Thoracic aorta (tissue), 2 donors: ENCODE measurements around the gene C6orf89. TPM values are rescaled to one million over a fixed set of nuclear protein-coding genes. Genes with fewer than 3 reads are reported as not detected.

ENCODE experiments used
- ATAC-seq: fragments of 150-250 bp; one replicate; pipeline ENCODE4 v1.8.0; 2017; ENCODE audit warnings: low read depth; ENCODE audit not compliant: insufficient number of reproducible peaks, low FRiP score
- DNase-seq: peaks from one replicate; pipeline ENCODE4 v3.0.0-alpha.2; 2020; ENCODE audit warnings: low spot score
- H3K27ac ChIP-seq, 2 donors: fragments of 200-600 bp; sonication (generic); 1 replicate in 1 of 2; 2 replicates in 1 of 2; pipeline ENCODE4 v1.5.1; 2016; ENCODE audit warnings: mild to moderate bottlenecking in 2 of 2, moderate library complexity in 2 of 2
- H3K27me3 ChIP-seq: fragments of 200-600 bp; sonication (generic); replicated peaks from 2 replicates; pipeline ENCODE4 v1.6.0; 2016; ENCODE audit warnings: mild to moderate bottlenecking; ENCODE audit not compliant: insufficient read depth
- H3K36me3 ChIP-seq: fragments of 200-600 bp; sonication (generic); one replicate; pipeline ENCODE4 v1.5.1; 2016
- H3K4me1 ChIP-seq, 2 donors: fragments of 200-600 bp; sonication (generic); 1 replicate in 1 of 2; 2 replicates in 1 of 2; pipeline versions ENCODE4 v1.5.1 to v1.6.0; 2016; ENCODE audit warnings: low read depth in 2 of 2, mild to moderate bottlenecking in 1 of 2; ENCODE audit not compliant: control insufficient read depth in 1 of 2
- H3K4me3 ChIP-seq: fragments of 200-600 bp; sonication (generic); 2 replicates; pipeline ENCODE4 v1.5.1; 2016; ENCODE audit warnings: mild to moderate bottlenecking
- H3K9me3 ChIP-seq: fragments of 200-600 bp; sonication (generic); 2 replicates; pipeline ENCODE4 v1.5.1; 2016
- total RNA-seq, 2 donors: library from RNA; depleted of rRNA; stranded (reverse); fragments of >200 nt; gene quantifications; one replicate each; pipeline versions ENCODE4 v1.1.0 to v1.2.3, GENCODE V29; 2016
- TF ChIP-seq, protein P1 (sequence below): fragments of 200-600 bp; sonication (generic); IDR thresholded peaks from one replicate; pipeline ENCODE4 v1.5.1; 2019; ENCODE audit warnings: antibody characterized with exemption

C6orf89 gene
- total RNA-seq, 2 donors from 2014 or later = 53.6 to 60.9 TPM

DNA sequence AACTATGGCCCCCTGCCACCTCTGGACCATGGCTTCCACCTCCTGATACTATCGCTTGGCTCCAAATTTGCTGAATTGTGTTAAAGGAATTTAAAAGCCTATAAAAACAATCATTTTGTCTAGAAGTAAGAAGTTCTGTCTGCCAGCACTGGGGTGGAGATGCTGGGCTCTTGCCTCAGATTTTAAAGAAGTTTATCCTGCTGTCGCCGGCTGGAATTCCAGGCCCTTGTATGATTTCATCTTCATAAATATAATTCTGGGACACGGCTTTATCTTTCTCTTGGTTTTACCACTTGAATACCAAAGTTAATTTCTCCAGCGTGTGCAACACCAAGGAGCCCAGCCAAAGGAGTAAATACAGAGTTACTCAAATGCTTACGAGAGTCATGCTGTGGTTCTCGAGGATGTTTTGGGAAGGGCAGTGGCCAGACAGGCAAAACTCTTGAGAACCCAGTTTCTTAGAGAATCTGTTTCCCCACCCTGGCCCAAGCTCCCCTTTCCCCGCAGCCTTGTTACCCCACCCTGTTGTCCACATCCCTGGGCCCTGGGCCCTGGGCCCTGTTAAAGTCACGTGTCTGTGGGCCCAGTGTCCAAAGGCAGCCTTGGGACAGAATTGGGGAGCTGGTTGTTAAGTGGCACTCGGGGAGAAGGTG, 31.9 kb downstream of the C6orf89 start:
- Histone ChIP-seq H3K4me1 (peaks cover 22 to 56% of the 10 kb centered on the region in 2 donors), H3K27ac (peak overlapping the region; percentile 71 to 80), H3K27me3 (no peaks in the 10 kb centered on the region), H3K4me3 (peak overlapping the region; percentile 3), H3K36me3 (peaks cover 15% of the 10 kb centered on the region), H3K9me3 (no peaks in the 10 kb centered on the region)
- ATAC-seq = peak; percentile 25
- no peak for DNase-seq
- TF ChIP-seq, protein P1, sequence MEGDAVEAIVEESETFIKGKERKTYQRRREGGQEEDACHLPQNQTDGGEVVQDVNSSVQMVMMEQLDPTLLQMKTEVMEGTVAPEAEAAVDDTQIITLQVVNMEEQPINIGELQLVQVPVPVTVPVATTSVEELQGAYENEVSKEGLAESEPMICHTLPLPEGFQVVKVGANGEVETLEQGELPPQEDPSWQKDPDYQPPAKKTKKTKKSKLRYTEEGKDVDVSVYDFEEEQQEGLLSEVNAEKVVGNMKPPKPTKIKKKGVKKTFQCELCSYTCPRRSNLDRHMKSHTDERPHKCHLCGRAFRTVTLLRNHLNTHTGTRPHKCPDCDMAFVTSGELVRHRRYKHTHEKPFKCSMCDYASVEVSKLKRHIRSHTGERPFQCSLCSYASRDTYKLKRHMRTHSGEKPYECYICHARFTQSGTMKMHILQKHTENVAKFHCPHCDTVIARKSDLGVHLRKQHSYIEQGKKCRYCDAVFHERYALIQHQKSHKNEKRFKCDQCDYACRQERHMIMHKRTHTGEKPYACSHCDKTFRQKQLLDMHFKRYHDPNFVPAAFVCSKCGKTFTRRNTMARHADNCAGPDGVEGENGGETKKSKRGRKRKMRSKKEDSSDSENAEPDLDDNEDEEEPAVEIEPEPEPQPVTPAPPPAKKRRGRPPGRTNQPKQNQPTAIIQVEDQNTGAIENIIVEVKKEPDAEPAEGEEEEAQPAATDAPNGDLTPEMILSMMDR = no peak

DNA sequence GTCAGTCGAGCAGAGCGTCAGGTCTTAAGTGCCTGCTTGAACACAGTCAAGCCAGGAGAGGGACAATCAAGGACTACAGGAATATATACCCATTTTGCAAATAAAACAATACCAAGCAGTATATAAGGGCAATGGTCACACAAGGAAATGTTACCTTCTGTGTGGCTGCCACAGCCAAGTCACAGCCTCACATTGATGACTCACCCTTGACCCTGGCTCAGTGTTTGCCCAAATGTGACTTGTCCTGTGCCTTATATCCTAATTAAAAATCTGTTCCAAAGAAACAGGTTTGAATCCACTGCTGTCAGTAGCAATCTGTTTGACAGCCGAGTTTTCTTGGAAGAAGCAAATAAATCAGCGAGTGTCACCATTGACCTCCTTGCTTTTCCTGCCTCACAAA, 34.3 kb downstream of the C6orf89 start:
- H3K9me3 ChIP-seq = no peaks in the 10 kb centered on the region
- TF ChIP-seq, protein P1 = no peak
- H3K4me3 ChIP-seq = no peak overlapping the region
- peaks cover 22 to 57% of the 10 kb centered on the region in 2 donors for H3K4me1 ChIP-seq
- ATAC-seq (no peak), DNase-seq (no peak)
- H3K27me3 ChIP-seq = no peaks in the 10 kb centered on the region
- H3K36me3 ChIP-seq = peaks cover 17% of the 10 kb centered on the region
- no peak overlapping the region for H3K27ac ChIP-seq

DNA sequence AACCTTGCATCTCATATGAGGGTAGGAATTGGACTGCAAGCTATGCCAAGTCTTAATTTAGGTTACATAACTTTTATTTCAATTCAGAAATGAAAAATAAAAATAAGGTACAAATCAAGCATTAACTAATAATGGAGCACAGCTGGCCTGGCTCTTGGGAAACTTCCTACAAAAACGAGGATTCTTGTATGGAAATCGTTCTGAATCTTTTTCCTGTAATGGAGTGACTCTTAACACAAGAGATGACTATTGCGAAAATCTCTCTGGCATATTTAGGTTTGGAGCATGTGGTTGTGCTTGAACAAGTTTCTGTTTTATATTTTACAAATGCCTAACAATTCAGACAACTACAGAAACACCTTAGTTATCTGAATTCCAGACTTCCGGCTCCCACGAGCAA, 34.8 kb downstream of the C6orf89 start:
- H3K4me1 ChIP-seq = peaks cover 22 to 57% of the 10 kb centered on the region in 2 donors
- H3K9me3 ChIP-seq = no peaks in the 10 kb centered on the region
- no peak overlapping the region for H3K4me3 ChIP-seq
- H3K36me3 ChIP-seq = peaks cover 22% of the 10 kb centered on the region
- H3K27me3 ChIP-seq = no peaks in the 10 kb centered on the region
- ATAC-seq (no peak), DNase-seq (no peak)
- TF ChIP-seq, protein P1 = no peak
- H3K27ac ChIP-seq = no peak overlapping the region

DNA sequence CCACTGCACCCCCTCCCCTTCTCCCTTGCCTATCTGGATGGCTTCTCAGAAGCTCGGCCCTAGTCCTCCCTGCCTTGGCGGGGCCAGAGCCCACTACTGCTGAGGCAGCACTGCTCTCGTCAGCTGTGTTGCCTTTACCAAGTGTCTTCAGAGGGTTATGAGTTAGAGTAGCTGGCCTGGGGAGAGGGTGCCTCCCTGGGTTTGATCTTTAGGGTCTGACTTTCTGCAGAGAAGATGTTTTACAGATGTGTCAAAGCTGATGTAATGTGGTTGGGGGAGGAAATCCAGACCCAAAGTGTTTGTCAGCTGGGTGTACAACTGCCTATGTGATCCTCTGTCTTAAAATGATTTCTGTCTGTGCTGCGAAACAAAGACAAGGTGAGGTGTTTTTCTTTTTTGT, 38.4 kb downstream of the C6orf89 start:
- DNase-seq = no peak
- Histone ChIP-seq H3K9me3 (no peaks in the 10 kb centered on the region), H3K4me3 (no peak overlapping the region), H3K36me3 (peaks cover 21% of the 10 kb centered on the region), H3K27me3 (no peaks in the 10 kb centered on the region), H3K4me1 (peaks cover 6 to 44% of the 10 kb centered on the region in 2 donors), H3K27ac (no peak overlapping the region)
- TF ChIP-seq, protein P1 = no peak
- ATAC-seq = no peak

DNA sequence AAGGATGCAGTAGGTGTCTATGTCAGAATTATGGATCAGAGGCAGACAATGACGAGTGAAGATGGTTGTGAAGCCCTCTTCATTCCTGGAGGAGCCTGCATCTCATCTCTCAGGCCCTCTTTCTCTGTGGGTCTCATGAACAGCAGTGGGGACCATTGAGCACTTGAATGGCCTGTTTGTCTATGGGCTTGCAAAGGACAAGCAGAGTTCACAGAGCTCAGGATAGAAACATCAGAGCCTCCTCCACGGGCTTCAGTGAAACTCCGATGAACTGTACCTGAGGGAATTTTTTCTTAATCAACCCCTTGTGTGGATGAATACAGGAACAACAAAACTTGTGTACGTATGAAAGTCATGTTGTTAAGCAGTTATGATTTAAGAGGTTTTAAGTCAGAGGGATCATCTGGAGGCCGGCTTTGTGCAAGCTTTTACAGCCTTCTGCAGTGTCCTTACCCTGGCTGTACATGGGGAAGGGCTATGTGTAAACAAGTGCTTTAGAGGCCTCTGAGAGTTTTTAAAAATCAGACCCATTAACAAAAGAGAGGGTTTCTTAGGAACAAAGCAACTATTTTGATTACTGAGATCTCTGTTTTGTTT, 39.1 kb downstream of the C6orf89 start:
- TF ChIP-seq, protein P1 = no peak
- H3K27ac ChIP-seq = no peak overlapping the region
- peaks cover 3 to 37% of the 10 kb centered on the region in 2 donors for H3K4me1 ChIP-seq
- ATAC-seq (no peak), DNase-seq (no peak)
- H3K9me3 ChIP-seq = no peaks in the 10 kb centered on the region
- no peaks in the 10 kb centered on the region for H3K27me3 ChIP-seq
- H3K4me3 ChIP-seq = no peak overlapping the region
- peaks cover 21% of the 10 kb centered on the region for H3K36me3 ChIP-seq
